DMS79 (cell line): ENCODE measurements around the gene RAB5IF.
"Not testable (repeated sequence)": the region's sequence is repeated elsewhere in the genome, so short reads cannot be mapped to it uniquely, and the experiment has no call there.

Experiments
- DNase-seq: peaks from one replicate; lab custom pipeline; 2025; lab: John Stamatoyannopoulos, UW

The RAB5IF gene

DNA sequence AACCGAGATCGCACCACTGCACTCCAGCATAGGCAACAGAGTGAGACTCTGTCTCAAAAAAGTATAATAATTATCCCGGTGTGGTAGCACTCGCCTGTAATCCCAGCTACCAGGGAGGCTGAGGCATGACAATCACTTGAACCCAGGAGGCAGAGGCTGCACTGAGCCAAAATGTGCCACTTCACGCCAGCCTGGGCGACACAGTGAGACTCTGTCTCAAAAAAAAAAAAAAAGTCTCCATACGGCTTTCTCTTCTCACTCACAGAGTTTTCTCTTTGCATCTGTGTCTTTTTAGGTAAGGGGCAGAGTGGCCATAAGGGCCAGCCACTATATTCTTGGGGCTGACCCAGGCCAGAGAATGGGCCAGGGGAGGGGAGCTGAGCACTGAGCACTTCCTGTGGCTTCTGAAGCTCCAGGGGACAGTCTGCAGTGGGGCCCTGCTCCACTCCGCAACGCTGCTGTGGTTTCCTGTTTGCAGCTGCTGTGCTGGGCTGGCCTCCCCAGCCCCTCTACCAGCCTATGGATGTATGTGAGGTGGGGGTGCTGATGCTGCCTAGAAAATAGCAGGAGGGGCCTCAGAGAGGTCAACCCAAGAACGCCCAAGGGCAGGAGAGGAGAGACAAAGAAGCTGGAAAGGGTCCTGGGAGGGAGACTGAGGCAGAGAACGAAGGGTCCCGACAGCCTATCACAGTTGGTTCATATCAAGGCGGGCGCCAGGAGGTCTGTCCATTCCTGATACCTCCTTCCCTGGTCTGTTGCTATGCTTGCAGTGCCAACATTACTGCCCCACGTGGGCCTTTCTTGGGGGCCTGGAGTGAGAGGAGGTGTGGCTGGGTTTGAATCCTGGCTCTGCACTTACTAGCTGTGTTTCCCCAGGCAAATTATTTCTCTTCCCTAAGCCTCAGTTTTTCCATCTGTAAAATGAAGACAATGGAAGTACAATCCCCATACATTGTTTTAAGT lies 24.4 kb downstream of the RAB5IF start:
- no peak for DNase-seq

DNA sequence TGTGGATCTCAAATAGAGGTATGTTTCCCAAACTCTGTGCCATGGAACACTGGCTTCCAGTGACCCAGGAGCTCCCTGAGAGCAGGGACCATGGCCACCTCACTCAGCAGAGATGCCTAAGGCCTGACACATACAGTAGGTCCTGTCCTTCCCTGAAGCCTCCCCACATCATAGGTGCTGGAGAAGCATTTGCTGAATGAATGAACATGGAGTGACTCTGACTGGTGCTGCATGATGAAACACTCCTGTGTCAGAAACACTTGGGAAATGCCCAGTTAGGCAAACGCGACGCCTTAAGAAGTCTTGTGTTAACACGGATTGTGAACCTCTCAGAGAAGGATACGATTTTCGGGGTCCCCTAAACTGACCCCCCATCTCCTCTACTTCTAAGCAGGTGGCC lies 26.1 kb downstream of the RAB5IF start:
- no peak for DNase-seq

DNA sequence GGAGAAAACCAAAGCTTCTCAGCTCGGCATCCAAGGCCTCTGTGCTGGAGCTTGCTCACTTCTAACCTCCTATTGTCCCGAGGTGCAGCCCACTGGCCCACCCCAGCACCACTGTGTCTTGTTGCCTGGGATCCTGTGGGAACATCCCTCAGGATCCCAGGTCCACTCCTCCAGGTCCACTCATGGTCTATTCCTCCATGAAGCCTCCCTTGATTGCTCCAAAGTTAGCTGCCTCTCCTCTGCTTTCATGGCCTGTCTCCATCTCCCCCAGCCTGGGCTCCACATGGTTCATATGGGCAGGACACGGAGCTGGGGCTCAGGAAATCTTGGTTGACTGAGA lies 26.5 kb downstream of the RAB5IF start:
- no peak for DNase-seq

DNA sequence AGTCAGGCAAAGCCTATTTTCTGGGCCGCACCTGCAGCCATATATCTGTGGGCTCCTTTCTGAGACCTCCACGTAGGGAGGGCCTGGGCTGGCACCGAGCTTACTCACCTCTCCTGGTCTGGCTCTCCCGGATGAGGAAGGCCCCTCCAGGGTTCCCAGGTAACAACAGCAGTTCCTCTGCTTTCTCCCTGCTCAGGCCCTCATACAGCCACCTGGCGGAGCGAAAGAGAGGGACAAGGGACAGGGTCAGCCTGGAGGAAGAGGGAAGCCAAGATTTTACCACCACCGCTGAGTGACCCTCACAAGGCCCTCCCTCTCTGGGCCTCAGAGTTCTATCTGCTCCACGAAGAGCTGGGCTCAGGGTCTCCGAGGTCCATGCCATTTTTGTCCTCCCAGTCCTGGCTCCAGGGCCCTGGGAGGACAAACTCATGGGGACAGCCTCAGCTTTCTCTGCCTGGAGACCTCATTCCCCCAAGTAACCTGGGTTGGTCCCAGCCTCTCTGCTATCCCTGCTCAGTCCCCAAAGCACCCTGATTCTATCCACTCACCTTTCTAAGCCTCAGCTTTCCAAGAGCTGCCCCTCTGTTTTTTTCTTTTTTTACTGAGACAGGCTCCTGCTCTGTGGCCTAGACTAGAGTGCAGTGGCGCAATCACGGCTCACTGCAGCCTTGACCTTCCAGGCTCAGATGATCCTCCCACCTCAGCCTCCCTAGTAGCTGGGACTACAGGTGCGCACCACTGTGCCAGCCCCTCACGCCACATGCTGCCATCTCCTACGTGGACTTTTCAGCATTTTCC lies 27.1 kb downstream of the RAB5IF start:
- no peak for DNase-seq

DNA sequence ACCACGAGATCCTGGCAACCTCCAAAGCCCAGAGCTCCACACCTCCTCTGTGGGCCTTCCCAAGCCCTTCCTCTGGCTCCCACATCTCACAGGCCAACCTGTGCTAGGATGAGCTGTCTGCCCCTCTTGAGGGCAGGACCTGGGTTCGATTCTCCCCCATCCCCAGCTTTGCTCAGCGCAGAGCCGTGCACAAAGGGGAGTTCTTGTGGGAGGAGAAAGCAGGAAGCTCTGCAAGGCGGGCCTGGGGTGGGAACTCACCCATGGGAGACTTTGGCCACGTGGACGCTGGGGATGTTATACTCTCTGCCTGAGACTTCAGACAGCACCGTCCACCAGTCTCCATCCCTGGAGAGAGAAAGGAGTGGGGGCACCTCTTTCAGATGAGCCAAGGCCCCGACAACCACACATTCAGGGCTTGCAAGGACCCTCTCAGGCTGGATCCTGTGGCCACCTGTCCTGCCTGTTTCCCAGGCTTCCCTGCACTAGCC lies 27.8 kb downstream of the RAB5IF start:
- DNase-seq, result no peak

DNA sequence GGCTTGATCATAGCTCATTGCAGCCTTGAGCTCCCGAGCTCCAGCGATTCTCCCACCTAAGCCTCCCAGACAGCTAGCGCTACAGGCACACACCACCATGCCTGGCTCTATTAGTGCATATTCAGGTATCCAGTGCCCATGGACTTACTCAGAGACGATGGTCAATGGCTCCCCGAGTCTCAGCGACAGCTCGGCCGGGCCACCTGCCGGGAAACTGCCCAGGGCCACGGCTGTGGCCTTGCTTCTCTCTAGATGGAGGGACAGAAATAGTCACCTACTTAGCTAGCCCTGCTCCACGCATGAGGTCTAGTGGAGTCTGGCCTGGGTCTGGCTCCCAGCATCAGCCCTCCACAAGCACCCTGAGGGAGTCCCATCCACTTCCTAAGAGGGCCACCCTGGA lies 28.8 kb downstream of the RAB5IF start:
- DNase-seq, result no peak

DNA sequence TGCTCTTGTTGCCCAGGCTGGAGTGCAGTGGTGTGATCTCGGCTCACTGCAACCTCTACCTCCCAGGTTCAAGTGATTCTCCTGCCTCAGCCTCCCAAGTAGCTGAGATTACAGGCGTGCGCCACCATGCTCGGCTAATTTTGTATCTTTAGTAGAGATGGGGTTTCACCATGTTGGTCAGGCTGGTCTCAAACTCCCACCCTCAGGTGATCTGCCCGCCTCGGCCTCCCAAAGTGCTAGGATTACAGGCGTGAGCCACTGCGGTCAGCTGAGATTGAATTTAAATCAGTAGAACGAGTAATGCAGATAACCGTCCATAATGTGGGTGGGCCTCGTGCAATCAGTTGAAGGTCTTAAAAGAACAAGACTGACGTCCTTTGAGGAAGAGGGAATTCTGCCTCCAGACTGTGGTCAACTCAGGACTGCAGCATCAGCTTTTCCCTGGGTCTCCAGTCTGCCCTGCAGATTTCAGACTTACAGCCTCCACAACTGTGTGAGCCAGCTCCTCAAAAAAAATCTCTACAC lies 33.4 kb downstream of the RAB5IF start:
- DNase-seq, result not testable (repeated sequence)

DNA sequence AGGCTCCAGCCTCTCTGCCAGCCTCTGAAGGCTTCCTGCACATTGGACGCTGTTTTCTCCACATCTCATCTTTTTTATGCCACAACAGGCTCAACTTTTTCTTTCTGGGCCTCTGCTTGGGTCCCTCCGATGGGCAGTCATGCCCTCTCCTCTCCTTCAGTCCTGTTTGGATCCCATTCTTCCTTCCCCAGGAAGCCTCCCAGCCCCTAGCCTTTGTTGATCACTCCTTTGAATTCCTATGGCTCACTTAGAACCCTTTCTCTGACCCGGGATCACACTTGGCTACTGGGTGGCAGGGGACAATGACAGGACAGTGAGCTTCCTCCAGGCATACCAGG lies 35.9 kb downstream of the RAB5IF start:
- no peak for DNase-seq

DNA sequence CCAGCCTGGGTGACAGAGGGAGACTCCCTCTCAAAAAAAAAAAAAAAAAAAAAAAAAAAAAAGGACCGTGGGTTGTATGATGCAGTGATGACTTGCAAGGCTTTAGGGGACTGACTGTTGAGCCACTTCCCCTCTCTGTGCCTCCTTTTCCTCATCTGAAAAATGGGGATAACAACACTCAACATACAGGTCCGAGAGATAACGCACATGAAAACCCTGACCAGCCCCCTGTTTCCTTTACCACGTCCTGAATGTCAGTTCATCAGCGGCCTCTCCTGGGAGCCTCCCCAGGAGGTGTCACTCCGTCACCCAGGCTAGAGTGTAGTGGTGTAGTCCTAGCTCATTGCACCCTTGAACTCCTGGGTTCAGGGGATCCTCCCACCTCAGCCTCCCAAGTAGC lies 36.6 kb downstream of the RAB5IF start:
- DNase-seq, result no peak

DNA sequence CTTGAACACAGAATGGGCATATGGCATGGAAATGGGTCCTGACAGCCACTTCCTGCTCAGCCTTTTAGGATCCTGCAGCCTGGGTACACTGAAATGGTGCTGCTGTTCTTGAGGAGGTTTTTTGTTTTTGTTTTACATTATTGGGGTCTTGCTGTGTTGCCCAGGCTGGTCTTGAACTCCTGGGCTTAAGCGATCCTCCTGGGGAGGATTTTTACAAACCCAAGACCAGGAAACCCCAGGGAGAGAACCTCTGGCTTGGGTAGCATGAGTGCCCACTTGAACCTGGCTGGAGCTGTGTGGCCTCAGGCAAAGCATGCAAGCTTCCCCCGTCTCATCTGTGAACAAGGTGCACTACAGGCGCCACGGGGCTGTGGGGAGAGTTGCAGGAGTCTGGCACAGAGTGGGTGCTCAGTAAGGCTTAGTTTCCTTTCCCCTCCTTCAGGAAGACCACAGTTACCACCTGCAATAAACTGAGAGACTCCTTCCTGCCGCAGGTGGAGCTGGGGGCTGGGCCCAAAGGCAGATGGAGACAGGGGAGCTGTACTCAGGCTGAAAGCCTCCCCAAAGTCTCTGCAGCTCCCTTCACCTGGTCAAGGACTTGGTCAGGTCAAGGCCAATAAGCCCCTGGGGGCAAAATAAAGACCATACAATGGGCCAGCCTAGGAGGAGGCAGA lies 38.6 kb downstream of the RAB5IF start:
- no peak for DNase-seq

DNA sequence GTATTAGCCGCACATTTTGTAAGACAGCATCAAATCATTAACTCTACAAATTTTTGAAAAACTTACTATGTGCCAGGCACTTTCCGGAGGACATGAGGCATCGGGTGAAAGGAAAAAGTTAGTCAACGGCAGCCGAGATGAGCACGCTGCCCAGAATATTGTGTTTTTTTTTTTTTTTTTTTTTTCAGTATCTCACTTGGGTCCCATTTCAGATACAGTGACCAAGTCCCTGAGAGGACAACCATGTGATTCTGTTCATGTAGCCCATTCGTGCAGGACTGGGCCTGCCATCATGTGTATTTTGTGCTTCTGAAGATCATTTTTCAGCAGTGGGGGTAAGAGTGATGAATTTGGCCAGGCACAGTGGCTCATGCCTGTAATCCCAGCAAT lies 39.1 kb downstream of the RAB5IF start:
- no peak for DNase-seq

DNA sequence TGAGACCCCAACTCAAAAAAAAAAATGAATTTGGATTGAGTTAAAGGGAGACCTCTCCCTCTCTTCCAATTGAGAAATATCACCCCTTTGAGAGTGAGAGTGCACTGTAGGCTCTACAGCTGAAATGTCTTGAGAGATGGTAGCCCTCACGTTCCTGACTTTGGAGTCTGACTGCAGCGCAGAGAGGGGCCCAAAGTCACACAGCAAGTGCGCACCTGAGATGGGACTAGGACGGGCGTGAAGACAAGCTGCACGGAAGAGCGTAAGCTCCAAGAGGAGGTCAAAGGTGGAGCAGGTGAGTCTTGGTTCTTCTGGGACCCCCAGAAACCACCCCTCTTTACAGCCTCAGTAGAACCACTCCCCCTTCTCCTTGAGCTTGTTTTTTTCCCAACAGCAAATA lies 39.8 kb downstream of the RAB5IF start:
- DNase-seq, result no peak

DNA sequence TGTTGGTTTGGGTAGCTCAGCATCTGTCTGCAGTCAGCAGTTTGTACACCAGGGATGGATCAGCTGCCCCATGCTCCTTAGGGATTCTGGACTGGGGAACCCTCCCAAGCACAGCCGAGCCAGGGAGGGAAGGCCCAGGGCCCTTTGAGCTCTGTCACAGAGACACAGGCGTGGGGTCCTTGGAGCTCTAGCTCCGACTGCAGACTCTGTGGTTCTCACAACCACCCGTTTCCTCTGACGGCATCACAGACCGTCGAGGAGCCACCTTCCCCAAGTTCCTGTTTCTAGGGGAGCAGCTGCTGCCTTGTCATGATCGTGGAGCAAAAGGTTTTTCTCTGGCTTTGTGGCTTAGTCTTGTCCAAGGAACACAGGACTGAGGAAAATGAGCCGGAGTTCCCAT lies 40.4 kb downstream of the RAB5IF start, which contains the start of gene SLA2:
Gene SLA2, minus strand, starts transcription at position 199 of the 400 bp plus-strand sequence. CDS start 4,861 bp downstream, outside the sequence.
- DNase-seq, result no peak

DNA sequence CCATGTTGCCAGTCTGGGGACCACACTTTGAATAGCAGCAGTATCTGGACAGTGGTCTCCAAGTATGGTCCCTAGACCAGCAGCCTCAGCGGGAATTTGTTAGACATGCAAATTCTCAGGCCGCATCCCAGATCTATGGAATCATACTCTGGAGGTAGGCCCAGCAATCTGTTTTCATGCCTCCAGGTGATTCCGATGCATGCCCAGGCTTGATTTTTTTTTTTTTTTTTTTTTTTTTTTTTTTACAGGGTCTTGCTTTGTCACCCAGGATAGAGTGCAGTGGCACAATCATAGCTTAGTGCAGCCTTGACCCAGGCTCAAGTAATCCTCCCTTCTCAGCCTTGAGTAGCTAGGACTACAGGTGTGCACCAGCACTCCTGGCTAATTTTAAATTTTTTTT lies 41.1 kb downstream of the RAB5IF start:
- no peak for DNase-seq

DNA sequence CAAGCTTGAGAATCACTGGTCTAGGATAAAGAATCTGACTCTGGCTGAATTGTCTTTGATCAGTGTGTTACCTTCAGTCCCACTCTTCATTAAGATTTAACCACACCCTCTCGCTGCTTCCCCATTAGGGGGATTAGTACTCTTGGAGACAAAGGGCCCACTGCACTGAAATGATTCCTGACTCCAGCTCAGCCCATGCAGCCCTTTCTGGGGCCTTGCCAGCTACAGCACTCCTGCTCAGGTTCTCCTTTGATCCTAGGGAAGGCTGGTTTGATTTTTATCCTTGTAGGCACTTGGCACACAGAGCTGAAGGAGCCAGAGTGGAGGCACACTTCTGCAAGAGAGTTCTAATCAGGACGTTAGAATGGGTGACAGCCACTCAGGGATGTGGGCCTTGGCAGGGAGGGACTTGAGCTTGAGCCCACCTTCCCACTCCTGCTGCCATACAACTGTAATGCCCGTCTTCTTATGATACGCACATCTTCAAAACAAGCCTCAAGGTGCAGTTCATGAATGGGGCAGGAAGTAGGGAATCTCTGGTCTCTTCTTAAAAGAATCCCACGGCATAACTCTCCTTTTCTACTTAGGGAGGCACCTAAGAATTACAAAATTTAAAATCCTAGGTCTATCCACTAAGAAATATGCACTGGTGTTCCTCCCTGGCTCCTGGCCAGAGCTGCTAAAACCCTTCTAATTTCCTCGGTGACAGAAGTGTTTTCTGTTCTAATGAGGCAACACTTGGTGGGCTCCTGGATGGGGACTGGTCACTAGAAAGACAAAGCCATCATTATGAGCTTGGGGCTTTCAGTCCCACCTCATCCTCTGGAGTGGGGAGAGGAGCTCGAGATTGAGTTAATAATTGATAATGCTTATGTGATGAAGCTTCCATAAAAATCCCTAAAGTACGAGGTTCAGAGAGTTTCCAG lies 41.9 kb downstream of the RAB5IF start:
- no peak for DNase-seq

DNA sequence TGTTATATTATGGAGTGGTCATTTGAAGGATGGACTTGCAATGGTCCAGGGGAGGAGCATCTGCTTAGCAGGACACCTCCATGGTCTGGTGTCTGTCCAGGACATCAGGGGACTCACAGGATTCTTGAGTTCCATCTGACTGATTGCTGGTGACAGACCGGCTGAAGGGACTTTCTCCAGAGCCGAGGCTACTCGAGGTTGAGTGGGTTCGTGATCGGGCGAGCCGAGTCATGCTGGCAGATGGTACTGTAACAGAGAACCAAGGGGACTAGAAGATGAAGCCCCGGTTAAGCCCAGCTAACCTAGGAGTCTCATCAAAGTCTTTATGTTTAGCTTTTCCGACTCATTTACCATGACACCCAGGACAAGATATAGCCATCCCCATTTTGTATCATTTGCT lies 47.9 kb downstream of the RAB5IF start:
- DNase-seq, result no peak

DNA sequence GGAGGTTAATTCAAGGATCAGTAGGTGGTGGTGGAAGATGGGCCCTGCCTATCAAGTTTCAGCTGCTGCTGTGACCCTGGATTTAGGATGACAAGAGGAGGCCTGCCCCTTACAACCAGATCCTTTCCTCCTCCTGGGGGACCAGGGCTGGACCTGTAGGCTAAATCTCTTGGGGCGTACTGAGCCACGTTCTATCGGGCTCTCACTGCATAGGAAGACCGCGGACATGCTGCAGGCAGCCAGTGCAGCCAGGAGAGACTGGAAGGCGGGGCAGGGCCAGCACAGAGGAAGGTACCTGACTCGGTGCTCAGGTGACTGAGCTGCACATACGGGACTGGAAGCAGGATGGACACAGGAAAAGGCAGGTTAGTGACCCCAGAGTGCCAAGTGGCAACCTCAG lies 48.9 kb downstream of the RAB5IF start:
- no peak for DNase-seq

DNA sequence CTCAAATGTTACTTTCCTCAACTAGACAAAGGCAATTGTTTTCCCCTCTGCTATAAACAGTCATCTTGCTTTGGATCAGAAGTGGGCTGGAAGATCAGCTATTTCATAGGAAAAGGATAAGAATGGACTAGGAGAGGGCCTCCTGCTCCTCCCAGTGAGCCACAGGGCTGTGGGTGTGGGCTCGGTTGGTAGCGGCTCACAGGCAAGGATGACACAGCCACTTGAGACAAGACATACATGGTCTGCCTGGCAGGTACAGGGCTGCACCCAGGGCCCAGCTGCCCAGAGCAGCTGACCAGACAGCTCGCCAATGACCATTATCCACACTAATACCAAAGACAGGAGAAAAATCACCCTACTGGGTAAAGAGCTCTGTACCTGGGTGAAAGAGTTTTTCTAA lies 49.4 kb downstream of the RAB5IF start:
- DNase-seq, result no peak

DNA sequence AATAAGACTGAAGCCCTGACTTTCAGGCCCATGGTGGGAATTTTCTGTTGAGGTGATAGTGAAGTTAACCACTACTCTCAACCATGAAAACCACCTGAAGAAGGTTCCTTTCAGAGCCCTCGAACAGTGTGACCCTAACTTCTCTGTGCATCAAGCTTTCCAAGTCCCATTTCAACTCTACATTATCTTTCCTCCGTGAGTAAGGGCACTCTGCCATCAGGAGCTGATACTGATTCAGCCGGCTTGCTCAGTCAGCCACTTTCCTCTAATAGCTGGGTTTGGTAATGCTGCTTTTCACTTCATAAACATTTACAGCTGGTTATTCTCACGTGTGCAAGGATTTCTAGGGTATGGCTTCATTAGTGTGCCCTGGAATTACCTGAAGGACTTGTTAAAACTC lies 51.2 kb downstream of the RAB5IF start:
- DNase-seq, result no peak

DNA sequence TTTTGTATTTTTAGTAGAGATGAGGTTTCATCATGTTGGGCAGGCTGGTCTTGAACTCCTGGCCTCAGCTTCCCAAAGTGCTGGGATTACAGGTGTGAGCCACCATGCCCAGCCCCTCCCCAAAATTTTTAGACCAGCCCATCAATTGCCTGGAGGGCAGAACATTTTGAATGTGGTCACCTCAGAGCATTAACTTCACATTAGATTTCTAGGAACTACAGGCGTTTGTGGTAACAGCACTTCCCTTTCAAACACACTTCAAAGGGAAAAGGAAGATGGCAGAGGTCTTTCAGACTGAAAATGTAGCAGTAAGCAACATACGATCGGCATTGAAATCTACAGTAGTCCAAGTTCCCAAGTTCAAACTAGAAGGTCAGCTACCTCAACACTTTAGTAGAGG lies 52.7 kb downstream of the RAB5IF start:
- no peak for DNase-seq
